Activated B cell treated with CpG ODN at 0.5 μM for 24 hours (primary cell): ENCODE measurements around the gene TRIML1. TPM values are rescaled to one million over a fixed set of nuclear protein-coding genes. Genes with fewer than 3 reads are reported as not detected.

ENCODE experiments used
- ATAC-seq: fragments of 200-7000 bp; cut with Tn5 transposase; one replicate; pipeline ENCODE4 v1.10.0; 2021; ENCODE audit warnings: low read depth, mild to moderate bottlenecking, moderate library complexity
- CTCF ChIA-PET: fragments of 350-600 bp; sonication (Branson Sonifier 250); formaldehyde crosslinking; loops from one replicate; lab custom pipeline; 2021; ENCODE audit warnings: antibody characterized with exemption; lab: Charles Lee
- POLR2A ChIA-PET: fragments of 350-600 bp; sonication (Branson Sonifier 250); formaldehyde crosslinking; loops from one replicate; lab custom pipeline; 2021; ENCODE audit warnings: antibody characterized with exemption; lab: Charles Lee
- DNase-seq: peaks from one replicate; pipeline ENCODE4 v3.0.0; 2022
- H3K27ac Mint-ChIP-seq: one replicate; pipeline ENCODE4 v1.8.0; 2020; ENCODE audit warnings: mixed read lengths
- H3K27me3 Mint-ChIP-seq: one replicate; pipeline ENCODE4 v1.8.0; 2021; ENCODE audit warnings: mixed read lengths
- H3K36me3 Mint-ChIP-seq: one replicate; pipeline ENCODE4 v1.8.0; 2021; ENCODE audit warnings: low read depth, mixed read lengths
- H3K4me1 Mint-ChIP-seq: one replicate; pipeline ENCODE4 v1.8.0; 2021; ENCODE audit warnings: mixed read lengths
- H3K4me3 Mint-ChIP-seq: one replicate; pipeline ENCODE4 v1.8.0; 2020; ENCODE audit warnings: mild to moderate bottlenecking, mixed read lengths
- H3K9me3 Mint-ChIP-seq: one replicate; pipeline ENCODE4 v1.8.0; 2020; ENCODE audit warnings: mixed read lengths
- CTCF ChIP-seq: fragments of 200-600 bp; IDR thresholded peaks from one replicate; pipeline ENCODE4 v1.8.0; 2022; ENCODE audit warnings: antibody characterized with exemption, mild to moderate bottlenecking
- intact Hi-C: fragments of 100-400 bp; cut with micrococcal nuclease; formaldehyde crosslinking; loops from one replicate; pipeline ENCODE4 v1.15.1; 2024
- total RNA-seq: library from RNA; stranded (reverse); gene quantifications from 2 replicates; pipeline ENCODE4 v1.2.3, GENCODE V29; 2022

The TRIML1 gene
- total RNA-seq, 1 donor from 2014 or later = not detected

GRCh38 chr4:188194421-188194820 lies 55.2 kb downstream of the TRIML1 start:
- H3K36me3 Mint-ChIP-seq = no peaks in the 10 kb centered on the region
- no peak overlapping the region for H3K27ac Mint-ChIP-seq

DNA sequence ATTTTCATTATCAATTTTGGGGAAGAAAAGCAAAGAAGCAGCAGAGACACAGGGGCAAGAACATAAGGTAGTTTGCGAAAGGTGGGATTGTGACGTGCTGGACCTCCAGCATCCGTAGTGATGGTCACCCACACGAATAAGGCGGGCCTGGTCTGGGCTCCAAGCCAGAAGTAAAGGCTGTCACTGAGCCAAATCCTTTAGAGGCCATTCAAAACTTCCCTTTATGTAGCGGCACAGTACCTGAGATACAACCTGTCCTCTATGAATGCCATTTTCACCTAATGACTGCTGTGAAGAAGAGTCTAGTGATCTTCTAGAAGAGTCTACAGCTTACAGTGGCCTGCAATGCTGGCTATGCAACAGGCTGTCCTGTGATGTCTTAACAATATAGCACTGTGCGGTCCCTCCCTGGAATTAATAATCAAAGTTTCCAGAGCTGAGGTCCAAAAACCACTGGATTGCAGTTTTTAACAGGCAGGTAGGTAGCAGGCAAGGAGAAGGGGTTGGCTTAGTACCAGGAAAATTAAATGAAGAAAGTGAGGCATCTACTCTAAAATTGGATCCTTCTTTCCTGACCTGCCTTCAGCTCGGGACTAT lies 56.2 kb downstream of the TRIML1 start:
- intact Hi-C loops = no loop called here
- ATAC-seq (no peak), DNase-seq (no peak)
- H3K27ac Mint-ChIP-seq = no peak overlapping the region
- peaks cover 6% of the 10 kb centered on the region for H3K9me3 Mint-ChIP-seq
- H3K4me3 Mint-ChIP-seq = no peak overlapping the region
- ChIA-PET POLR2A (no interaction called here), CTCF (no interaction called here)
- H3K27me3 Mint-ChIP-seq = no peaks in the 10 kb centered on the region
- no peaks in the 10 kb centered on the region for H3K4me1 Mint-ChIP-seq
- no peak for TF ChIP-seq CTCF
- no peaks in the 10 kb centered on the region for H3K36me3 Mint-ChIP-seq

More at GRCh38 chr4:188194421-188194820, 55.2 kb downstream of the TRIML1 start:
- ChIA-PET CTCF (no interaction called here), POLR2A (no interaction called here)
- H3K9me3 Mint-ChIP-seq = peaks cover 6% of the 10 kb centered on the region
- no peak for TF ChIP-seq CTCF
- ATAC-seq = no peak
- no peaks in the 10 kb centered on the region for H3K4me1 Mint-ChIP-seq
- intact Hi-C loops = no loop called here
- H3K27me3 Mint-ChIP-seq = no peaks in the 10 kb centered on the region
- H3K4me3 Mint-ChIP-seq = no peak overlapping the region
- DNase-seq = no peak

DNA sequence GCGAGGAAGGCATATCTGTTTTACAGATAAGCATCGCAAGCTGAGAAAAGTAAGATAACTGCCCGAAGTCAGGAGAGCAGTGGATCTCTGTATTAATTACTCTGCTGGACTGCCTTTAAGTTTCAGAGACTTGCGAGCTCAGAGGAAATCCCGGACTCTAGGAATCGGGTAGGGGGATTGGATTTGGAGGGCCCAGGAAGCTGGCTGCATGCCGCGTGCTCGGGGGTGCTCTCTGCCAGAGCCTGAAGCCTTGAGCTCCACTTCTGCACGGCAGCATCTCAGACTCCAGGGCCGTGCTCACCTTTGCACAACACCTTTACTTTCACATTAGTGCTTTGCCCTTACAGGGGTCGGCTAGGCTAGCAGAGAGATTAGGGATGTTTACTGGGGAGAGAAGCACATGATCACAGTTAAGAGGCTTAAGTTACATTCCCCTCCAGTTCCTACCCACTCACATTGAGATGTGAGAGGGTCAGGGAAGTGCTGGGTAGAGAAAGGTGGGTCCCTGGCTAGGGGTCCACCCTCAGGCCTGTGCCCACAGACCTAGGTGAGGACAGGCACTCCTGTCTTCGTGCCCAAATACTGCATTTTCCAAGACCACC lies 57.0 kb downstream of the TRIML1 start:
- Mint-ChIP-seq H3K36me3 (no peaks in the 10 kb centered on the region), H3K27me3 (no peaks in the 10 kb centered on the region), H3K27ac (no peak overlapping the region), H3K4me1 (no peaks in the 10 kb centered on the region), H3K9me3 (peaks cover 6% of the 10 kb centered on the region), H3K4me3 (no peak overlapping the region)
- ATAC-seq (no peak), DNase-seq (no peak)
- CTCF ChIA-PET = no interaction called here
- no peak for TF ChIP-seq CTCF
- POLR2A ChIA-PET = no interaction called here
- intact Hi-C loops = no loop called here

Other genes with a start within 250 kb of the TRIML1 start
- gene ZFP42, start 143.7 kb upstream of the TRIML1 start, total RNA-seq = not detected in 2 replicates
- not detected in 2 replicates for gene TRIML2, start 29.8 kb upstream of the TRIML1 start, total RNA-seq